GM11168 (cell line): Measurements from ENCODE around the gene MLNR.

ENCODE experiments used
- in situ Hi-C: fragments of 300-500 bp; cut with MboI; formaldehyde crosslinking; loops from one replicate; pipeline ENCODE4 v1.12.0; 2022; ENCODE audit warnings: low sequenced_read_pairs; ENCODE audit not compliant: unreplicated experiment

Gene MLNR, protein sequence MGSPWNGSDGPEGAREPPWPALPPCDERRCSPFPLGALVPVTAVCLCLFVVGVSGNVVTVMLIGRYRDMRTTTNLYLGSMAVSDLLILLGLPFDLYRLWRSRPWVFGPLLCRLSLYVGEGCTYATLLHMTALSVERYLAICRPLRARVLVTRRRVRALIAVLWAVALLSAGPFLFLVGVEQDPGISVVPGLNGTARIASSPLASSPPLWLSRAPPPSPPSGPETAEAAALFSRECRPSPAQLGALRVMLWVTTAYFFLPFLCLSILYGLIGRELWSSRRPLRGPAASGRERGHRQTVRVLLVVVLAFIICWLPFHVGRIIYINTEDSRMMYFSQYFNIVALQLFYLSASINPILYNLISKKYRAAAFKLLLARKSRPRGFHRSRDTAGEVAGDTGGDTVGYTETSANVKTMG

DNA sequence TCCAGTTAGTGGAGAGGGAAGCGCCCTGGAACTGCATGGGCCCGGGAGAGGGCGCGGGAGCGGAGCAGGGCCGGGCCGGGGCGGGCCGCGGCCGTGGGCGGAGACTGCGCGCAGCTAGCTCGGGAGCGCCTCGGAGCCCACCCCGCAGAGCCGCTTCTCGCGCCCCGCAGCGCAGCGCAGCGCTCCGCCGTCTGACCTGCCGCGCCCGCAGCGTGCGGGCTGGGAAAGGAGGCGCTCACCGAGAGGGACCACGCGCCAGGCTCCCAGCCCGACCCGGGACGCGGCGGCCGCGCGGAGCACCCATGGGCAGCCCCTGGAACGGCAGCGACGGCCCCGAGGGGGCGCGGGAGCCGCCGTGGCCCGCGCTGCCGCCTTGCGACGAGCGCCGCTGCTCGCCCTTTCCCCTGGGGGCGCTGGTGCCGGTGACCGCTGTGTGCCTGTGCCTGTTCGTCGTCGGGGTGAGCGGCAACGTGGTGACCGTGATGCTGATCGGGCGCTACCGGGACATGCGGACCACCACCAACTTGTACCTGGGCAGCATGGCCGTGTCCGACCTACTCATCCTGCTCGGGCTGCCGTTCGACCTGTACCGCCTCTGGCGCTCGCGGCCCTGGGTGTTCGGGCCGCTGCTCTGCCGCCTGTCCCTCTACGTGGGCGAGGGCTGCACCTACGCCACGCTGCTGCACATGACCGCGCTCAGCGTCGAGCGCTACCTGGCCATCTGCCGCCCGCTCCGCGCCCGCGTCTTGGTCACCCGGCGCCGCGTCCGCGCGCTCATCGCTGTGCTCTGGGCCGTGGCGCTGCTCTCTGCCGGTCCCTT is at the start of gene MLNR:
TSS of gene MLNR (plus strand) at position 303 of the 820 bp plus-strand sequence. CDS start at position 303, 0 bp downstream.
- in situ Hi-C loops, result no loop called here

DNA sequence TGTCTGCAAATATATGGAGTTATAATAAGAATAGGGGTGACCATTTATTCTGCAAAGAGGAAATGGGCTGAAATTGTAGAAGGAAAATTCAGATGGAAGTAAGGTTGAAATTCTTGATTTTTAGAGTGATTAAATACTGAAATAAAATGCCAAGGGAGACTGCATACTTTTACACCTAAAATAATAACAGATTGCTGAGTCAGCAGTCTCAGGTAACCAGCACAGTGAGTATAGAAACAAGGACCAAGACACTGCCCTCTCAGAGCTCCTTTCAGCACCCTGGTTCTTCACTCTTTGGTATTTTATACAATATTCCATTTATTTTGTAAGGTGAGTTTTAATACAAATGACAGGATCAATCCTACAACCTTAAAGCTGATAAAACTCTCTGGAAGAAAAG is 48.8 kb upstream of the MLNR start:
- in situ Hi-C loops, result no loop called here

DNA sequence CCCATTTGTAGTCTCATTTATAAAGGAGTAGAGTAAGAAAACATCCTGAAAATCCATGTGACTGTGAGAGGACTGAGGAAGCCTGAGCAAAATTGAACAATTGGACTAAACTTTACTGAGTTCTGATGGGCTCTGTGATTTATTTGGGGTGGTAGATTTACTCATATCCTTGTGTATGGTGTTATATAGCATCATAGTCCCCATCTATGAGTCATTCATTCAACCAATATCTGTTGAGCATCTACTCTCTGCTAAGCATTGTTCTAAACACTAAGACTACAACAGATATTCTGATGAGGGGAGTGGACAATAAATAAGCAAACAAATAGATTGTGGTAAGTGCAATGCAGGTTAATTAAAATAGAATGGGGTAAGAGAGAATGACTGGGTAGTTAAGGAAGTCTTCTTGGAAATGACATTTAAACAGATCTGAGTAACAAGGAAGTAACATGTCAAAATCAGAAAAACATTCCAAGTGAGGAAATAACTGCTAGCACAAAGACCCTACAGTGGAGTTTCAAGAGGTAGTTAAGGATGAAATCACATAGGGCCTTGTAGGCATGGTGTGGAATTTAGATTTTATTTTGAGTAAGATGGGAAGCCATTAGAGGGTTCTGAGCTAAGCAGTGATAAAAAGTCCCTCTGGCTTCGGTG is 36.3 kb upstream of the MLNR start:
- in situ Hi-C loops, result no loop called here

DNA sequence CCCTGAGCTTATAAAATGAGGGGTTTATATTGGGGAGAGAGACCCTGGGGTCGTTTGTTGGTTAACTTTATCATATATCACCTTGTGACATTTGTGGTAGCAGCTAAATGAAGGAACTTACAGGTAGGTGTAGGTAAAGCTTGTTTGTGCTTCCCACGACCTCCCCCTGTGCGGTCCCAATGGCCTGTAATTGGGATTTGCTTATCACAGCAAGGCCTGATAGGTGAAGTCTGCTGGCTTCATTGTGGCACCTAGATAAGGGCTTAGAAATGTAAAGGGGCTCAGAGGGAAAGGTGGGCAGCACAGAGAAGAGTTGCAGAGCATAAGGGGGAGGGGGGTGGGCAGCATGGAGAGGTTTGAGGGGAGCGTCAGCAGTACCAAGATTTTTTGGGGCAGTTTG is 35.5 kb upstream of the MLNR start:
- in situ Hi-C loops, result no loop called here

DNA sequence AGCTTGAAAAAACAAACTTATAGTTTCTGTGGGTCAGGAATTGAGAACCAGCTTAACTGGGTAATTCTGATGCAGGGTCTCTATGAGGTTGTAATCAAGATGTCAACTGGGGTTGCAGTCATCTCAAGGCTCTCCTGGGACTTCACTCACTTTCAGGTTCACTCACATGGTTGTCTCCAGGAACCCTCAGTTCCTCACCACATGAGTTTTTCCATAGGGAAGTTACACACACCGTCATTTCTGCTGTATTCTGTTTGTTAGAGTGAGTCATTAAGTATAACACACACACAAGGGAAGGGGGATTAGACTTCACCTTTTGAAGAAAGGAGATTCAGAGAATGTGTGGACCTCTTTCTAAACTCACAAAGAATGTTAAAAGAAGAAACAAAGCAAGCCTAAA is 34.9 kb upstream of the MLNR start:
- in situ Hi-C loops, result no loop called here

DNA sequence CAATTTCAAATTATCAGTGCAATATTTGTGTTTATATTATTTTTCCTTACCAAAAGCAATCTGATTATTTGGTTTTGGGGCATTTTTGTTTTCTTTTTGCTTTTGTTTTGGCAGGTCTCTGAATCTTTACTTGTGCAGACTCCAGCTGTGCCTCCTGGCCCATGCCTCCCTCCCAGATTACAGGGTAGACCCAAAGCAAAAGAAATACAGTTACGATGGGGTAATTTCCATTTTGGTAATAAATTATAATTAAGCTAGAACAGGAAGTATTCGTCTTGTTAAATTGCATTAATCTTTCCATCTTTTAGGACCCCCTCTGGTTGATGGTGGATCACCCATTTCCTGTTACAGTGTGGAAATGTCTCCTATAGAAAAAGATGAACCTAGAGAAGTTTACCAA is 29.2 kb upstream of the MLNR start:
- in situ Hi-C loops, result no loop called here

DNA sequence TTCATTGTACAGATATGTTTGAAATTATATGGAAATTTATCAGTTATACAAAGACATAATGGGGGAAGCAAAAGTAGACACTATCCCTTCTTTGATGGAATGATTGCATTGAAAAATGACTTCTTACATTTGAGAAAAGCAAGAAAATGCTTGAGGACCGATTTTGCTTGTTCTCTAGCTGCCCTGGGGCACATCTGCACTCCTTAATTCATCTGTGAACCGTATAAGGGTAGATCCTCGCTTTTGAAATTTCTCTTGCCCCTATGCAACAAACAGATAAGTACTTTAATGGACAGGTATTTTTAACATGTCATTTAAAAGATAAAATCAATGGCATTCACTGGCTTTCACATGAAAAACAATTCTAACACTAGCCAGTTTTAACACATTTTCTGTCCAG is 13.5 kb upstream of the MLNR start:
- in situ Hi-C loops, result no loop called here

DNA sequence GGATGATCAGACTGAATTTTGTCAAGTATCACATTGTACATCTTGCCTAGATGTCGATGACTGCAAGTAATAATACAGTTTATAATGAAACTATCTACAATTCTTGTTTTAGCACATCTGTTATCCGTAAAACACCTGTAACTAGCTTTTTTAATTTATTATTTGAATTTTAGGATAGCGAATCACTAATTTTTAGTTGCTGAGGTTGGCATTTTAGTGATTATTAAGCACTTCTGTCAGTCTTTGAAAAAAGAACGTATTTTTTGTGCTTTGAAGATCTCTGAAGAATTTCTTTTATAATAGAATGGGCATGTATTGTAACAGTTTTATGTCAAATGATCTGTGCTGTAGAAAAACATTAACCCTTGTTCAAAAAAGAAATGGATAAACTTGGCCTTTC is 11.5 kb upstream of the MLNR start:
- in situ Hi-C loops, result no loop called here

DNA sequence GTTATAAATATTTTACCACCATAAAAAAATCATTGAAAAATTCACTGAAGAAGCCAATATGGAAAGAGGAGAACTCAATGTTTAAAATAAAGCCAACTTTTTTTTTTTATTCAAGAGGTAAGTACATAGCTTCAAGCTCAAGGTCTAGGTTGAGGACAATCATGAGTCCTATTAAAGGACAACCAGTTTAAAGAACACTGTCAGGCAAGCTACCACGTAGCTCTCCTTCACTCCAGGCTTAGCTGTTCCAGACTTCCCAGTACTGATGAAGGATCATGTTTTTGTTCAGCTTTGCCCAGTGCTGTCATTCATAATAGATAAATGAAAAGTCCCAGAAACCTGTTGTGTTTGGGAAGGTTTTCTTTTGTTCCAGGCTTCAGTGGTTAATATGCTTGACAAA is 10.0 kb upstream of the MLNR start:
- in situ Hi-C loops, result no loop called here

DNA sequence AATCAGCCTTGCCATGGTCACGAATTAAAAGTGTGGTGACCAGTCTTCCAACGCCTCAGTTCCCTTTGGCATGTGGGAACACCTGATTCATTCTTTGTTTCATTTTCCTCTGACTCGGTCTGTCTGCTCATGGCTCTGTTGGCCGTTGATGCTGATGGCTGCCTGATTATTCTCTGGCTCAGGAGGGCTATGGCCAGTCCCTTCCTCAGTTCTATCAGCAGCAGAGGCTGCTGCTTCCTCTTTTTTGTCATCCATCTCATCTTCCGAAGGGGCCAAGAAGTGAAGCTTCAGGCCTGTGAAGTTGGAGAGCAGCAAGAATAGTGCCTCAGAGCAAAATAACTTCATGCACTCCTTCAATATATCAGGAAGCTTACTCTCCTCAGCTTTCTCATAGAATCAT is 9.5 kb upstream of the MLNR start:
- in situ Hi-C loops, result no loop called here

DNA sequence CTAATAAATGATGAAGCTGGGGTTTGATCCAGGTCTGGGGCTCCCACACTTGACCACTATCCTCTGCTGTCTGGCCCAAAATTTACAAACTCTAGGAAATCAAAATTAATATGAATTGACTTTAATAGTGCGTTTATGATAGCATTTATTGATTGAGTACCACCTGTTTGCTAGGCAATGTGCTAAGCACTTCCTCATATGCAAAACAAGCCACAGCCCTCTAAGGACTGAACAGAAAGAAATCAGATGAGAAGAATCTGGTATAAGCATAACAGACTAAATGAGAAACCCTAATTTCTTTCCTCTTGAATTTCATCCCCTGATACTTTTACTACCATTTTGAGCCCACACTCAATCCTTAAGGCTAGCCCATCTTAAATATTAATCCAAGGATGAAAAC is 6.6 kb upstream of the MLNR start:
- in situ Hi-C loops, result no loop called here

DNA sequence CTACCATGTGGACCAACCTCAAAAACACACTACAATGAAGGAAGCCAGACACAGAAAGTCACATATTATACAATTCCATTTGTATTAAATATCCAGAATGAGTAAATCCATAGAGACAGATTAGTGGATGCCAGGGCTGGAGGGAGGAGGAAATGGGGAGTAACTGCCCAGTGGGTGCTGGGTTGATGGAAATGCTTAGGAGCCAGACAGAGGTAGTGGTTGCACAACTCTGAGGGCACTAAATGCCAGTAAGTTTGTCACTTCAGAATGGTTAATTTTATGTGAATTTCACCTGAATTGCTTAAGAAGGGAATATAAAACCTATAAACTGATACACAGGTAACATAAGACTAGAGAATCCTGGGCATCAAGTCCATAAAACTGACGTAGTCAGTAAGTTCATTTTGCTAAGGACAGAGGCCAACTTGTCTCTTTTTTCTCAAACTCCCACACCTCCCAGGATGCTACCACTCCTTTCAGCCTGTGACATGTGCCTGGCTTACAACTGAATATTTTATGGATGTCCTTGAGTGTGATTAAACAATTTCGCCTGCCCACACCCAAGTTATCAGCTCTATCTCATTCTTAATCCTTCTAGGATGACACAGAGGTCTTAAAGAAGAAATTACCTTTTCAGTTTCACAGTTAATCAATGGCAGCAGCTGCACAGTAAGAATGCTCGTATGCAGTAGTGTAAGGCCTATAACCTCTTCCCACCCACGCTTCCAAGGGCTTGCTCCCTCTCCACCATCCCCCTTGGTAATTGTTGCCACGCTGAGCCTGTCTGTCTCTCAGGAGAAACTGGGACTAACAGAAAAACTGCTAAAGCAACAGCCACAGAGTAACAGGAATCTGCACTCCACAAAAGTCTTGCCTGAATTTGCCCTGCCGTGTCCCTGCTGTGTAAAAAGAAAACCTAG is 5.9 kb upstream of the MLNR start:
- in situ Hi-C loops, result no loop called here

DNA sequence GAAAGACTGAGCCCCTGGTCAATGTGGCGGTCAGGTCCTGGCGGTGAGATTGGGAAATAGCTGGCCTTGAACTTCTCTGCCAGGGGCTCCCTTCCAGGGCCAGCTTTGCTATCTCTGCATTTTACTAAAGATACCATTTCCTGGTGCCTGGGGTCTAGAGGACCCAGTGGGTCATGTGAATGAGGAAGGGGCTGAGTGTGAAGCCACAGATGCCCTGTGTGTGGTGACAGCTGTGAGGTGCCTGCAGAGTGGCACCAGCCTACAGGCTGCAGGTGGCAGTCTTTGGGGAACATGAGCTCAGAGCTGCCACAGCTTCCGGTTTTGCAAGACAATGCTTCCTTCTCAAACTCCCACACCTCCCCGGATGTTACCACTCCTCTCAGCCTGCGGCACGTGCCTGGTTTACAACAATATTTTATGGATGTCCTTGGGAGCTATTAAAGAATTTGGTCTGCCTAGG is 5.2 kb upstream of the MLNR start:
- in situ Hi-C loops, result no loop called here

DNA sequence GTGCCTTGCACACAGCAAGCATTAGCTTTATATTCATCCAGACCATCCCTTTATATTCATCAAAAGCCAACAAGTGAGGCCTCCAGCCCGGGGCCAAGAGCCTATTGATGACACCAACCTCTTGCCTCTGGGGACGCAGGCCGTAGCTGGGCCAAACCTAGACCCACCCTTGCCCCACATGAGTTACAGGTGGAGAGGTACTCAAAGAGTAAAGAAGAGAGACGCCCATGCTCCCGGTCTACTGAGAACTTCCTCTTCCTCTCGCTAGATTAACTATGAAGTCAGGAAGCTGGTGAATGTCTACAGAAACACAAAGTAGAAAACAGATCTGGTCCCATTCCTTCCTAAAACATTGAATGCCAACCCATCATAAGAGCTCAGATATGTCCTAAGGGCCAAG is 3.8 kb upstream of the MLNR start:
- in situ Hi-C loops, result no loop called here

DNA sequence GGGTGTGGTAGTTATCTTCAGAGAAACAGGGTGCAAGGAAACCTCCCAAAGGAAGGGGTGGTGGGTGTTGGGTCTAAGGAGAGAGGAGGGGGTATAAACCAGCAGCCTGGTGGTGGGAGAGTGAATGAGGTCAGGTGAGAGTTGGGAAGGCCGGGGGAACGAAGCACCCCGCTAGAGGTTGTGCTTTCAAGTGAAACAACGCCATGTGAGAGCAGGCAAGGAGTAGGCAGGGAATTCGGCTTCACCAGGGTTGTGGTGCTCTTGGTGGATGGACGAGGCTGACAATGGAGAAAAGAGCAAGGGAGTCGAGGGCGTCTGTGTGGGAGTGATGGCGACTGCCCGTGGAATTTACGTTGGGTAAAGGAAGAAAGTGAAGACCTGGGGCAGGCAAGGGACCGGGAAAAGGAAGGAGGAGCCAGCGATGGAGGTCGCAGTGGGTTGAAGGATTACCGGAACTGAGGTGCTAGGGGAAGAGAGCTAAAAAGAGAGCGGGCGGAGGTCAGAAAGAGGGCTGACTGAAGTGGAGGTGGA is 2.1 kb upstream of the MLNR start:
- in situ Hi-C loops, result no loop called here

DNA sequence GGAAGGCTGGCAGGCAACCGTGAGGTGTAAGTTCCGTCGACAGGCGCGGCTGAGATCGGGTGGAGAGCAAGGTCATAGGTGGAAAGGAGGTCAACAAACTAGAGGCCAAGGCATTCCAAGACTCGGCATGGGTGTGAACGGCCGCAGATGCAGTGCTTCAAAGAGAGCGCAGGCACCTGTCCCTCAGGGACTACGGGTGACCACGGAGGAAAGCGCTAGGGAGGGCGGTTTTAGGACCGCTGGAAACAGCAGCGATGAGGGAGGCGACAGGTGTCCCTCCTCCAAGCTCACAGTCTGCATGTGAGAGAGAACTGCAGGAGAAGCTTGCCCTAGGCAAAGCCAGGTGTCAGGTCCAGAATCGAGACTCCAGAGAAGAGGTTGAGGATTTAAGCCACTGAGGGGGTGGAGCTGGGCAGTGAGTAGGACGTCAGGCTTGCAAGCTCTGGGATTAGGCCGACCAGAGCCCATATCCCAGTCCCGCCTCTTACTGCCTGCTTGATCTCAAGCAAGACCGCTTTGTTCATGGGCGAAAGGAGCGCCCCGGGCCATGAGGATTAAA is 1.6 kb upstream of the MLNR start:
- in situ Hi-C loops, result no loop called here

DNA sequence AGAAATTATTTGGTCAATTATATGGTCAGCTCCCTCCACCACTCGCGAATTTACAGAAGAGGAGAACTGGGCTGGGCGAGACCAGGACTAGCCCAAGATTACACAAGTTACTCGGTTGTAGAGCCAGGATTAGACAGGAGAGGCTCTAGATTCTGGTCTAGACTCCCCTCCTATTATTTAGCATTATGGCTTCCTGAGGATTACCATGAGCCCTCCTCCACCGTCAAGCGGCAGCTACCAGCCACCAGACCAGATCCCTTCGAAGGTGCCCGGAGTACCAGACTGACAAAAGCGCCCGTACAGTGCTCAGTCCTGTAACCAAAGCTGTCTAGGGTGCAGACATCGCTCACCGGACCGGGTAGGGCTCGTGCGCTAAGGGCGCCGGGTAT is 497 bp upstream of the MLNR start:
- in situ Hi-C loops, result no loop called here

DNA sequence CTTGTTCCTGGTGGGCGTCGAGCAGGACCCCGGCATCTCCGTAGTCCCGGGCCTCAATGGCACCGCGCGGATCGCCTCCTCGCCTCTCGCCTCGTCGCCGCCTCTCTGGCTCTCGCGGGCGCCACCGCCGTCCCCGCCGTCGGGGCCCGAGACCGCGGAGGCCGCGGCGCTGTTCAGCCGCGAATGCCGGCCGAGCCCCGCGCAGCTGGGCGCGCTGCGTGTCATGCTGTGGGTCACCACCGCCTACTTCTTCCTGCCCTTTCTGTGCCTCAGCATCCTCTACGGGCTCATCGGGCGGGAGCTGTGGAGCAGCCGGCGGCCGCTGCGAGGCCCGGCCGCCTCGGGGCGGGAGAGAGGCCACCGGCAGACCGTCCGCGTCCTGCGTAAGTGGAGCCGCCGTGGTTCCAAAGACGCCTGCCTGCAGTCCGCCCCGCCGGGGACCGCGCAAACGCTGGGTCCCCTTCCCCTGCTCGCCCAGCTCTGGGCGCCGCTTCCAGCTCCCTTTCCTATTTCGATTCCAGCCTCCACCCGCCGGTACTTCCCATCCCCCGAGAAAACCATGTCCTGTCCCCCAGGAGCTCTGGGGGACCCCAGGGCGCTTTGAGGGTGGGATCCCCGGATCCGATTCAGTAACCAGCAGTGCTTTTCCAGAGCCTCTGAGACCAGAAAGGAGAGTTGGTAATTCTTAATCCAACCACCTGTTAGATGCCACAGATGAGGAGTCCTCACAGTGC is 885 bp downstream of the MLNR start:
- in situ Hi-C loops, result no loop called here

DNA sequence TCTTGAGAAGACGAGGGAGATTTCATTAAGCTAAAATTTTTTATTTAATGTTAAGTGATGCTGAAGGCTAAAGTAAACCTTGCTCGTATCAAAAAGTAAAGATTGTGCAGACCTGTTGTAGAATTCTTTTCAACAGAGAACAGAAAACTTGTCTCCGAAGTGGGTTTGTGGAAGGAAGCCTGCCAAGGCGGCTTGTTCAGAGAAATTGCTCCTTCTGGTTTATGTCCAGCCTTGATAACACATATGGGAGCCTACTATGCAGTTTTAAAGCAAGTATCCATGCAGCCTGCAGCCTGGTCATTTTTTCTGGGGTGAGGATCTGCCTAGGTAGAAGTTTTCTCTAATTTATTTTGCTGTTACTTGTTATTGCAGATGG is 1.4 kb downstream of the MLNR start:
- in situ Hi-C loops, result no loop called here
